Measurements from ENCODE around the gene SPAG16.
"Not testable (repeated sequence)": the region's sequence is repeated elsewhere in the genome, so short reads cannot be mapped to it uniquely, and the experiment has no call there.

SPAG16 gene

GRCh38 chr2:213274143-213274542, 10.1 kb upstream of the SPAG16 start:
- no peak for DNase-seq

- DNase-seq, result no peak
Observed at GRCh38 chr2:213275265-213275664, 9.0 kb upstream of the SPAG16 start.

GRCh38 chr2:213277134-213277533, 7.1 kb upstream of the SPAG16 start:
- DNase-seq, result not testable (repeated sequence)

DNA sequence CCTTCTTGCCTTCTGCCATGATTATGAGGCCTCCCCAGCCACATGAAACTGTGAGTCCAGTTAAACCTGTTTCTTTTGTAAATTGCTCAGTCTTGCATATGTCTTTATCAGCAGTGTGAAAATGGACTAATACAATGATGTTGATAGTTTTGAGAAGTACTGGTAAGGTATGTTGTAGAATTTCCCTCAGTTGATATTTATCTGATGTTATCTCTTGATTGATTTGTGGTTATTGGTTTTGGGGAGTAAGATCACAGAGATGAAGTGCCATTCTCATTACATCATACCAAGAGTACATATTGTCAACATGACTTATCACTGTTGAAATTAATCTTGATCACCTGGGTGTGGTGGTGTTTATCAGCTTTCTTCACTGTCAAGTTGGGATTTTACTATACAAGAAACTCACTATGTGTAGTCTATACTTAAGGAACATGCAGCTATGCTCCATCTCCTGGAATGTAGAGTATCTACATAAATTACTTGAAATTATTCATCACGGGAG, 5.1 kb upstream of the SPAG16 start:
- no peak for DNase-seq

DNA sequence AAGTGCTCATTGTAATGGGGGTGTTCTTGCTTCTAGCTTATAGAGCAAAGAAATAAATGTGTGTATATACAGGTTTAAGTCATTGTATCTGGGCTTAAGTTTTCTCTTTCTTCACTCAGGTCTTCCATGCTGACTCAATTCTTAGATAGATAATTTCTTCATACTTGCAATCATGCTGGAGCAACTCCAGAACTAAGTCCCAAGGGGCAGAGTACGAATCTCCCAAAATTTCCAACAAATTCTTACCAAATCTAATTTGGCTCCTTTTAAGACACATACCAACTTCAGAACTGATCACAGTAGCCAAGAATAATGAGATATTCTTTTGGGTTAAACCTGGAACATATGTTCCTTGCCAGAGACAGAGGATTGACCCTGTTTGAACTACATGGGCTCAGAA, 4.3 kb upstream of the SPAG16 start:
- DNase-seq, result no peak

GRCh38 chr2:213281156-213281555, 3.1 kb upstream of the SPAG16 start:
- DNase-seq, result no peak

DNA sequence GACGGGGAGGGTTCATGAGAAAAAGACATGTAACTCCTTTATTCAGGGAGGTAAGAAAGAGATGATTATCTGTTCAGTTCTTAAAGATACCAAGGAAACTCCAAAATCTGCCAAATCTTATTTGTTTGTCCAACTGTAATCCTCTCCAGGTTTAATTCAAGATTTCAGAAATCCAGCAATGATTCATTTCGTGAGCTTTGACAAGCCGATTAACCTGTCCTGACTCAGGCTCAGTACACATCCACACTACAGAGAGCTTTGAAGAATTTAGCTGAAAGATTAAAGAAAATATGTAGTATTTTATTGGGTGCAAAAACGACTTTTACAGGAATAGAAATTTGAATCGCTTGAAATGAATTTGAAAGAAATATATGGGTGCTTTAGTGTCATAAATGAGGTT, 1.1 kb downstream of the SPAG16 start:
- DNase-seq, result no peak

DNA sequence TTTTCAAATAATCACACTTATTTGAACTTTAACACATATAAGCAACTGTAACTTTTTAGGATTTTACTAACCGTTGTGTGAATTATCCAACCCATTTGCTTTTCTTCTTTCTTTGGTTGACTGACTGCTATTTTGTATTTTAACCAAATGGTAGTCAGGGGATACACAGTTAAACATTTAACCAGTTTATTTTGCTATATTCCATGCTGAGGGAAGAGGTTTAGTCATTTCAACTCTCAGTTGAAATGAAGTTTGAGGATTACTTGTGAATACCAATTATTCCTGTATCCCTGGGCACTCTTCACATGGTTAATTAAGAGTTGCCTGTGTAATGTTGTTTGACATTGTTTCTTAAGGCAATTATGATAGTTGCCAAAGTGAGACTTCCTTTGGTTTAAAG, 1.9 kb downstream of the SPAG16 start:
- DNase-seq, result no peak

DNA sequence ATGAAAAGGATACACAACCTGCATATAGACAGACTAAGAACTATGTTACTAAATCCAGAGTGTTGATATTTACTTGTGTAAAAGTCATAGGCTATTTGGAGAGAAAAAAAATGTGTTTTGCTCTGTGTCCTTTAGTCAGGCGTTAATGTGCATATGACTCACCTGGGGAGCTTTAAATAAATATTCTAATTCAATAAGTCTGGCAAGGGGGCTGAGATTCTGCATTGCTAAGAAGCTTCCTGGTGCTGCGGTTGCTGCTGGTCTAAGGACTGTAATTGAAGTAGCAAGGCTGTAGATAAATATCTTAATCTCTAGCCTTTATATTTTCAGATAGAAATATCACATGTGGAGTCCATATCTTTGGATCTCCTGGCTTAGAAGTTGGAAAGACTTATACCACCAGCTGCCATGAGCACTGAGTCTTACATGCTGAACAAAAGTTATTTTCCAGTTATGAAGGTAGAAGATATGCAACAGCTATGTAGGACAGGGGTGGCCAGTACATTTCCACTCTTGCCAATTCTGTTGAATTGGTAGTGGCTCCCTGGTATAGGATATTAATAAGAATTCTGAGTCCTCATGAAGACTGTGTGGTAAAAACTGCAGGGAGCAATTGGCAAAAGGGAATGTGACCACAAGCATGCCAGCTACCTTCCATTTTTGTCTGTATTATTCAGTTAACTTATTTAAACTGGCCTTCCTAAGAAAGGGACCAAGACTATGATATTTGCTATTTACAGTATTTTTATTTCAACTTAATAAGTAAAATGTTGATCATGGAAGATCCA, 4.8 kb downstream of the SPAG16 start:
- no peak for DNase-seq

GRCh38 chr2:213290501-213290900, 6.2 kb downstream of the SPAG16 start:
- DNase-seq, result no peak

GRCh38 chr2:213296270-213296669, 12.0 kb downstream of the SPAG16 start:
- no peak for DNase-seq

DNA sequence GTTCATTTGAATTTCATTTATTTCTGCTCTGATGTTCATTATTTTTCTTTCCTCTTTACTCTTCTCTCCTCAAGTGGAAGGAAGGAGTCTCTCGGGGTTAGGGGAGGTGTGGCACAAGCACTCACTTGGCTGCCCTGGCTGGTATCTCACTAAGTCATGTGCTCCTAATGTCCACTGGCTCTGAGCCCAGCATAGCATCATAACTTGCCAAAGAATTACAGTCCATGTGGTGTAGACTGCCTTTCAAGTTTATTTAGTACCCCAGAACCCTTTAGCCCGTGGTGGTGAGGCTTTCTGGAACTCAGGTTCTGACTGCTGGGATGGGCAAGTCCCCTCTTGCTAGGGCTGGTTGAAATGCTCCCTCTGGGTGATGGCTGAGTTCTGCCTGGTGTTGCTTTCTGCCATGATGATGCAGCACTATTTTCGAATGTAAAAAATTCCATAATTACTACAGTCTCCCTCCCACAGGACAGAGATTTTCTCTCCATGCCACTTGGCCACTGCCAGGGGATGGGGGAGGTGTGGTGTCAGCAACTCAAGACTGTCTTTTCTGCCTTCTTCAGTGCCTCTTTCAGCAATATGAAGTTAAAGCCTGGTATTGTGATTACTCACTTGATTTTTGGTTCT, 22.2 kb downstream of the SPAG16 start:
- DNase-seq, result no peak

GRCh38 chr2:213315168-213315876, 31.1 kb downstream of the SPAG16 start:
- no peak for DNase-seq

DNA sequence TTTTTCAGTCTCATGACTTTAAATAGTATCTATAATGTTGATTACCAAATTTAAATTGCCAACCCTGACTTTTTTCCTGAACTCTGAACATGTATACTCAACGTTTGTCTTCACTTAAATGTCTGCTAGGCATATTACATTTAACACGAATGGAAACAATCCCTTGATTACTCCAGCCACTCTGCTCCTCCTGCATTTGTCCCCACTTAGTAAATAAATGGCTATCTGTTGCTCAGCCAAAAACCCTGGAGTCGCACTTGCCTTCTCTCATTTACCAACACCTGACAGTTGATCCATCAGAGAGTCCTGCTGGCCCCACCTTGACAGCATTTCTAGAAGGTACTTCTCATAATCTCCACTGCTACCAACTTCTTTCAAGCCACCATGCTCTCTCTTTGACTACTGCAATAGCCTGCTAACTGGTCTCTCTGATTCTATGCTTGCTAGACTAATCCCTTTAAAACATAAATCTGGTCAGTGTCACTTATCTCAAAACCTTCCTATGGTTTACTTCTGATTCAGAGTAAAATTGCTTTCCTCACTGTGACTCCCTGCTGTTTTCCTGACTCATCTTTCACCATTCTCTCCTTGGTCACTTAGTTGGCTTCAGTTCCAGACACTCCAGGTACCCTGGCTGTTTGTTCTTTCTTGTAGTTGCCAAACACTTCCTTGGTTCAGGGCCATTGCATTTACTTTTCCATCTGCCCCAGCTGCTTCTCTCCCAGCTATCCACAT, 31.9 kb downstream of the SPAG16 start:
- no peak for DNase-seq

GRCh38 chr2:213317929-213318328, 33.7 kb downstream of the SPAG16 start:
- no peak for DNase-seq

- DNase-seq, result no peak
Observed at GRCh38 chr2:213320604-213321003, 36.3 kb downstream of the SPAG16 start.

- DNase-seq, result no peak
Observed at GRCh38 chr2:213336253-213336770, 52.0 kb downstream of the SPAG16 start.

- DNase-seq, result no peak
Observed at GRCh38 chr2:213353419-213353818, 69.2 kb downstream of the SPAG16 start.

DNA sequence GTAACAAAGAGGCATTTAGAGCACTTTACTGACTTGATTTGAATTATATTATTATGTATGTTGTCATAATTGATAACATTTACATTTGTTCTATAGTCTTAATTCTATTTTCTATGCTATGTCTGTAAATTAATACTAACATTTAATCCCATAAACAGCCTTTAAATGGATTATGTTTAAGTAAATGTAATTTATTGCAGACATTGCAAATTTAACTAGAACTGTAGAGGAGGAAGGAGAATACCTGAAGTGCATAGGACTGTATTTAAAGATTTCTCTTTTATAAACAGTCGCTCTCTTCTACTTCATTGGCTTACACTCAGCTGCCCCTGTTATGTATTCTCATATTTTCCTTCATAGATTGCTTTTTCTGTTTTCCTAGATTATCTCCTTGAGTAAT, 92.4 kb downstream of the SPAG16 start:
- no peak for DNase-seq

DNA sequence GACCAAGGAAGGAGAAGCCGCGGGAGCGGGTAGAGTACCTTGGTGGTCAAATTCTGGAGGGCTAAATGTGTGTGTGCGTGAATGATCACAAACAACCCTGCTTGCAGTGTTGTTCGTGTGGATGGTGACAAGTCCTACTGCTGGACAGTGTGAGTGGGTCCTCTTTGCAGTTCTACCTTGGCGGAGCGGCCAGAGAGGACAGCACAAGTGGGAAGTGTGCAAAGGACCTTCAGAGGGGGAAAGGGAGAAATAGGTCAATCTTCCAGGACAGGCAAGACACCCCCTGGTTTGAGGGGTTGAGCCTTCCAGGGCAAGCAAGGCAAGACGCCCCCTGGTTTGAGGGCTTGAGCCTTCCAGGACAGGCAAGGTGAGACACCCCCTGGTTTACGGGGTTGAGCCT, 122.8 kb downstream of the SPAG16 start:
- DNase-seq, result not testable (repeated sequence)

GRCh38 chr2:213408426-213409070, 124.3 kb downstream of the SPAG16 start:
- not testable (repeated sequence) for DNase-seq

DNA sequence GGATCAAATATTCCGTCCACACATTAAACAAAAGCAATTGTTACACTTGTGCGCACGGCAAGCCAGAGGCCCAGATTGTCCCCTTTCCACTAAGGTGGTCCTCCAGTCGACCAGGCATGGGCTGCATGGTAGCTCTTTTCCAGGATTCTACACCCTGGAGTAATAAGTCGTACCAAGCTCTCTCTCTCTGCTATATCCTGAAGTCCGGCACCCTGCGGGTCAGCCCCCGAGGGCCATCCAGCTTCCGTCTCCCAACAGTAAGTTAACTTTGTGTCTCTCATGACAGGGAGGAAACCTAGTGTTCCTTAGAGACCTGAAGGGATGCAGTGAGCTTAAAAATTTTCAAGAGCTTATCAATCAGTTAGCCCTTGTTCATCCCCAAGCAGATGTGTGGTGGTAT, 126.4 kb downstream of the SPAG16 start:
- DNase-seq, result not testable (repeated sequence)

Data from CD4-positive, alpha-beta T cell treated with Interleukin-6 for 4 hours (primary cell).